Lung (tissue), 12 donors: ENCODE results near the gene TSPAN31. TPM values are rescaled to one million over a fixed set of nuclear protein-coding genes. Genes with fewer than 3 reads are reported as not detected.

ENCODE experiments used
- ATAC-seq: fragments of 200-7000 bp; cut with Tn5 transposase; one replicate; pipeline ENCODE4 v1.9.1; 2020; ENCODE audit warnings: moderate number of reproducible peaks; ENCODE audit not compliant: insufficient read depth, low FRiP score
- DNase-seq, 3 donors: peaks; one replicate each; pipeline ENCODE4 v3.0.0-alpha.2; 2013 to 2017
- H3K27ac ChIP-seq, 2 donors: one replicate each; pipeline ENCODE4 v1.5.1; 2013; ENCODE audit warnings: mild to moderate bottlenecking in 2 of 2, moderate library complexity in 2 of 2, control low read depth in 1 of 2, inconsistent platforms in 1 of 2, low read depth in 1 of 2, low read length in 1 of 2
- H3K27me3 ChIP-seq, 3 donors: one replicate each; pipeline ENCODE4 v1.5.1; 2013; ENCODE audit warnings: low read length in 2 of 3; ENCODE audit not compliant: control insufficient read depth in 3 of 3, insufficient read depth in 3 of 3
- H3K36me3 ChIP-seq, 4 donors: one replicate each; pipeline ENCODE4 v1.5.1; 2013; ENCODE audit warnings: low read length in 4 of 4, mild to moderate bottlenecking in 1 of 4, moderate library complexity in 1 of 4; ENCODE audit not compliant: control insufficient read depth in 4 of 4, insufficient read depth in 4 of 4
- H3K4me1 ChIP-seq, 5 donors: one replicate each; pipeline ENCODE4 v1.5.1; 2013; ENCODE audit warnings: low read length in 5 of 5, mild to moderate bottlenecking in 2 of 5, moderate library complexity in 1 of 5; ENCODE audit not compliant: control insufficient read depth in 5 of 5, insufficient read depth in 5 of 5
- H3K4me3 ChIP-seq: one replicate; pipeline ENCODE4 v1.5.1; 2013; ENCODE audit warnings: mild to moderate bottlenecking, control low read depth, moderate library complexity
- H3K9ac ChIP-seq, 2 donors: one replicate each; pipeline ENCODE4 v1.5.1; 2013; ENCODE audit warnings: low read length in 2 of 2, control low read depth in 1 of 2; ENCODE audit not compliant: insufficient read depth in 1 of 2
- H3K9me3 ChIP-seq, 4 donors: one replicate each; pipeline ENCODE4 v1.5.1; 2013; ENCODE audit warnings: low read length in 3 of 4, mild to moderate bottlenecking in 1 of 4, moderate library complexity in 1 of 4; ENCODE audit not compliant: control insufficient read depth in 4 of 4, insufficient read depth in 3 of 4
- CTCF ChIP-seq: IDR thresholded peaks from 2 replicates; pipeline ENCODE4 v1.5.1; 2012; ENCODE audit warnings: mild to moderate bottlenecking; ENCODE audit errors: control extremely low read depth, extremely low read depth
- whole genome bisulfite sequencing, 2 donors: extraction: QIAGEN DNeasy Blood & Tissue Kit; methylation state at CpG; one replicate each; pipeline ENCODE4 v1.1.7; 2013; 5-methylcytosine and 5-hydroxymethylcytosine counted together
- polyA plus RNA-seq, 2 donors: library from polyadenylated mRNA; stranded (reverse); fragments of 200-250 nt; gene quantifications; one replicate each; pipeline ENCODE4 v1.2.1, GENCODE V29; 2013
- total RNA-seq, 2 donors: library from RNA; depleted of rRNA in 1 of 2; stranded (reverse); fragments of >200 nt in 1 of 2; gene quantifications; one replicate each; pipeline ENCODE4 v1.2.1, GENCODE V29; 2014 to 2021
- donor health status: control.
- donor health status: control.
- donor health status: Bipolar disorder and iron deficiency.
- donor health status: healthy.
- donor health status: DM: yes; HTN: yes; CAD: no.

TSPAN31 gene
- total and polyA plus RNA-seq, 4 donors: 32.4 to 61.1 (median 46.1) TPM

GRCh38 chr12:57760347-57760982 is 15.6 kb downstream of the TSPAN31 start:
- Histone ChIP-seq H3K4me1 (peaks cover 0 to 18% (median 4%) of the 10 kb centered on the region in 5 donors), H3K4me3 (no peak overlapping the region), H3K27ac (no peak overlapping the region), H3K9me3 (peaks cover 0 to 5% (median 0%) of the 10 kb centered on the region in 4 donors), H3K36me3 (peaks cover 0 to 12% (median 0%) of the 10 kb centered on the region in 4 donors), H3K27me3 (peaks cover 0 to 30% (median 27%) of the 10 kb centered on the region in 3 donors), H3K9ac (no peak overlapping the region)
- TF ChIP-seq CTCF: no peak
- DNase-seq (peak in 1 of 3 donors; percentile 55), ATAC-seq (no peak)
- 95 to 97% methylated on average over 3 of the region's 3 CpGs for WGBS, 2 donors

- peaks cover 0 to 39% (median 37%) of the 10 kb centered on the region in 3 donors for H3K27me3 ChIP-seq
- DNase-seq (no peak), ATAC-seq (no peak)
- peaks cover 0 to 20% (median 1%) of the 10 kb centered on the region in 5 donors for H3K4me1 ChIP-seq
- 95% methylated on average over 4 of the region's 4 CpGs for WGBS, 2 donors
- H3K9me3 ChIP-seq: peaks cover 0 to 5% (median 0%) of the 10 kb centered on the region in 4 donors
- H3K4me3 ChIP-seq: no peak overlapping the region
- no peak overlapping the region for H3K9ac ChIP-seq
- no peak overlapping the region for H3K27ac ChIP-seq
- peaks cover 0 to 12% (median 0%) of the 10 kb centered on the region in 4 donors for H3K36me3 ChIP-seq
- TF ChIP-seq CTCF: no peak
Measured at GRCh38 chr12:57761391-57761998, 16.7 kb downstream of the TSPAN31 start.

GRCh38 chr12:57762463-57762862 is 17.6 kb downstream of the TSPAN31 start:
- 90 to 91% methylated on average over 2 of the region's 2 CpGs for WGBS, 2 donors
- Histone ChIP-seq H3K9ac (no peak overlapping the region), H3K27me3 (peaks cover 0 to 47% (median 46%) of the 10 kb centered on the region in 3 donors), H3K4me1 (peaks cover 0 to 24% (median 7%) of the 10 kb centered on the region in 5 donors), H3K36me3 (peaks cover 0 to 12% (median 0%) of the 10 kb centered on the region in 4 donors), H3K27ac (no peak overlapping the region), H3K4me3 (no peak overlapping the region), H3K9me3 (peaks cover 0 to 5% (median 0%) of the 10 kb centered on the region in 4 donors)
- DNase-seq: no peak
- no peak for ATAC-seq
- no peak for TF ChIP-seq CTCF
